ENCODE data around the gene ULK2. TPM values are rescaled to one million over a fixed set of nuclear protein-coding genes. Genes with fewer than 3 reads are reported as not detected.
A peak's percentile ranks its signal among the peaks of the same experiment; 100 is the strongest.
"Not testable (repeated sequence)": the region's sequence is repeated elsewhere in the genome, so short reads cannot be mapped to it uniquely, and the experiment has no call there.

The ULK2 gene
- 10 to 100 TPM; 27.8 to 36.2 (median 31.3) TPM for polyA plus RNA-seq (ENCODE audit: insufficient read length in 4 of 4)

GRCh38 chr17:19867329-19868078, at the start of gene ULK2:
Gene ULK2, minus strand, starts transcription at chr17:19867936. Its CDS starts 519 bp downstream, at chr17:19867417.
- DNase-seq (ENCODE audit: low read depth in 4 of 4, low spot score in 2 of 4): peak in 3 of 4 donors; percentile 43 to 63 (median 62)

GRCh38 chr17:19915245-19915978, 47.7 kb upstream of the ULK2 start:
- DNase-seq (ENCODE audit: low read depth in 4 of 4, low spot score in 2 of 4): no peak

- no peak for DNase-seq (ENCODE audit: low read depth in 4 of 4, low spot score in 2 of 4)
Measured at GRCh38 chr17:19911033-19911432, 43.3 kb upstream of the ULK2 start.

GRCh38 chr17:19909139-19909538, 41.4 kb upstream of the ULK2 start:
- DNase-seq (ENCODE audit: low read depth in 4 of 4, low spot score in 2 of 4): no peak

GRCh38 chr17:19905502-19905901, 37.8 kb upstream of the ULK2 start:
- no peak for DNase-seq (ENCODE audit: low read depth in 4 of 4, low spot score in 2 of 4)

GRCh38 chr17:19904924-19905323, 37.2 kb upstream of the ULK2 start:
- no peak for DNase-seq (ENCODE audit: low read depth in 4 of 4, low spot score in 2 of 4)

- no peak for DNase-seq (ENCODE audit: low read depth in 4 of 4, low spot score in 2 of 4)
Measured at GRCh38 chr17:19904412-19904811, 36.7 kb upstream of the ULK2 start.

GRCh38 chr17:19900809-19901208, 33.1 kb upstream of the ULK2 start:
- DNase-seq (ENCODE audit: low read depth in 4 of 4, low spot score in 2 of 4): no peak

- DNase-seq (ENCODE audit: low read depth in 4 of 4, low spot score in 2 of 4): no peak
Measured at GRCh38 chr17:19897903-19898302, 30.2 kb upstream of the ULK2 start.

GRCh38 chr17:19897090-19897837, 29.5 kb upstream of the ULK2 start:
- no peak for DNase-seq (ENCODE audit: low read depth in 4 of 4, low spot score in 2 of 4)

GRCh38 chr17:19896679-19897078, 28.9 kb upstream of the ULK2 start:
- no peak for DNase-seq (ENCODE audit: low read depth in 4 of 4, low spot score in 2 of 4)

GRCh38 chr17:19890554-19890953, 22.8 kb upstream of the ULK2 start:
- DNase-seq (ENCODE audit: low read depth in 4 of 4, low spot score in 2 of 4): not testable (repeated sequence)

- not testable (repeated sequence) for DNase-seq (ENCODE audit: low read depth in 4 of 4, low spot score in 2 of 4)
Measured at GRCh38 chr17:19890001-19890400, 22.3 kb upstream of the ULK2 start.

- DNase-seq (ENCODE audit: low read depth in 4 of 4, low spot score in 2 of 4): no peak
Measured at GRCh38 chr17:19886116-19886515, 18.4 kb upstream of the ULK2 start.

- DNase-seq (ENCODE audit: low read depth in 4 of 4, low spot score in 2 of 4): no peak
Measured at GRCh38 chr17:19883537-19884215, 15.9 kb upstream of the ULK2 start.

GRCh38 chr17:19880393-19880792, 12.7 kb upstream of the ULK2 start:
- no peak for DNase-seq (ENCODE audit: low read depth in 4 of 4, low spot score in 2 of 4)

- DNase-seq (ENCODE audit: low read depth in 4 of 4, low spot score in 2 of 4): no peak
Measured at GRCh38 chr17:19877364-19877945, 9.7 kb upstream of the ULK2 start.

- DNase-seq (ENCODE audit: low read depth in 4 of 4, low spot score in 2 of 4): no peak
Measured at GRCh38 chr17:19876529-19877161, 8.9 kb upstream of the ULK2 start.

GRCh38 chr17:19874256-19874655, 6.5 kb upstream of the ULK2 start:
- no peak for DNase-seq (ENCODE audit: low read depth in 4 of 4, low spot score in 2 of 4)

GRCh38 chr17:19873346-19873745, 5.6 kb upstream of the ULK2 start:
- DNase-seq (ENCODE audit: low read depth in 4 of 4, low spot score in 2 of 4): no peak
